ENCODE measurements around the gene PRR20B.
"Not testable (repeated sequence)": the region's sequence is repeated elsewhere in the genome, so short reads cannot be mapped to it uniquely, and the experiment has no call there.

Gene PRR20B

GRCh38 chr13:57147188-57147587 lies at the start of gene PRR20B:
Gene PRR20B, plus strand, starts transcription at chr13:57147488. Its CDS starts 387 bp downstream, at chr13:57147875.
- not testable (repeated sequence) for H3K4me3 ChIP-seq, H3K27ac ChIP-seq

GRCh38 chr13:57114945-57115344 lies 32.3 kb upstream of the PRR20B start:
- no peak overlapping the region for H3K4me3 ChIP-seq
- no peak overlapping the region for H3K27ac ChIP-seq

DNA sequence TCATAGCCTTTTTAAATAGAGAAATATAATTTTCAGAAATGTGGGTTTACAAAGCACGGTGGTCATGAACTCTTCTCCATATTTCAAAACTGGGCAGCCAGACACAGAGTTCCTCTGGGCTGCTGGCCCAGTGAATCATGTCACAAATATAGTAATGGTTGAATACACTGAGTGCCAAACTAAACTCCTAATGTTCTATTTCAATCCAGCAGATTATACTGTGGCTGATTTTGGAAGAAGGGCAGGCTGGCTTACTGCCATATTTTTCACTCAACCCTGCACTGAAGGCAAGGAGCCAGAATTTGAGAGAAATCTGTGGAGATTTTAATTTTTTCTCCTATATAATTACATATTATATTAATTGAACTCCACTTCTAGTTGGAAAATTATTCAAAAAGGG lies 23.6 kb upstream of the PRR20B start:
- no peak overlapping the region for H3K4me3 ChIP-seq
- no peak overlapping the region for H3K27ac ChIP-seq

GRCh38 chr13:57128909-57129308 lies 18.4 kb upstream of the PRR20B start:
- Histone ChIP-seq H3K27ac (no peak overlapping the region), H3K4me3 (no peak overlapping the region)

- Histone ChIP-seq H3K4me3 (no peak overlapping the region), H3K27ac (no peak overlapping the region)
These were observed 11.2 kb upstream of the PRR20B start for GRCh38 chr13:57136093-57136492.

DNA sequence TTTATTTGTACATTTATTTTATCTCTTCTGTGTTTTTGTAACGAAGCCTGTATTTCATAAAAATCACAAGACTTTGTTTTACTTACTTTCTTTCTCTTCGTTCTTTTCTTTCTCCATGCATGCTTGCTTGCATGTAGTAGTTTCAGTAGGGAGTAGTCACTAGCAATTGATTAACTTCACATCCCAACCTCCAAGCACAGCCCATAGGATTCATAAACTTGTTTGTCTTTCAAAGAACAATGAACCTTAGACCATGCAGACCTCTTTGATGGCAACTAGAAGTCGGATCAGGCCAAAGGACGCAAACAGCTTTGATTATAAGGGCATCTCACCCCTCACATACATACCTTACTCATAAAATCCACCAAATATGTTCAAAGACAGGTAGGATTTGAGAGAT lies 9.7 kb upstream of the PRR20B start:
- H3K4me3 ChIP-seq = no peak overlapping the region
- no peak overlapping the region for H3K27ac ChIP-seq

DNA sequence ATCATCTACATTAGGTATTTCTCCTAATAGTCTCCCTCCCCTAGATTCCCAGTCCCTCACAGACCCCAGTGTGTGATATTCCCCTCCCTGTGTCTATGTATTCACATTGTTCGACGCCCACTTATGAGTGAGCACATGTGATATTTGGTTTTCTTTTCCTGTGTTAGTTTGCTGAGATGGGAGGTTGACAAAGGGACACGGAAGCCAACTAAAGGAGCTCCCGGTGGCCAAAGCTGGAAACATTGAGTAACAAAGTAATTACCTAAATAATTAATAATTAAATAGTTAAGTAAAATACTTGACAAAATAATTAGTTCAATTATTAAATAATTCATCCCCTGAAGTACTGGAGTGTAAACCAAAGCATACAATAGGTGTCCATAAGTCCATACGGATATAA lies 8.3 kb upstream of the PRR20B start:
- H3K4me3 ChIP-seq = no peak overlapping the region
- H3K27ac ChIP-seq = no peak overlapping the region

DNA sequence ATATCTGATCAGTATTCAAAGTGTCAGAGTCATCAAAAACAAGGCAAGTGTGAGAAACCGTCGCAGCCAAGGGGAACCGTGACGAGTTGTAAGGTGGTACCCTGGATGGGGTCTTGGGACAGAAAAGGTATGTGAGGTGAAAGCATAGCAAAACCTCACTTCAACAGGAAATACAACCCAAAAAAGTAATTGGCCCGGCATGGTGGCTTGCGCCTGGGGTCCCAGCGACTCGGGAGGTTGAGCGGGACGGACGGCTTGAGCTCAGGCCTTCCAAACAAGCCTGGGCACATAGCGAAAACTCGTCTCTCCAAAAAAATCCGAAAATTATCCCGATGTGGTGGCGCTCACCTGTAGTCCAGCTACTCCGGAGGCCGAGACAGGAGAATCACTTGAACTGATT lies 7.5 kb upstream of the PRR20B start:
- not testable (repeated sequence) for H3K4me3 ChIP-seq, H3K27ac ChIP-seq

DNA sequence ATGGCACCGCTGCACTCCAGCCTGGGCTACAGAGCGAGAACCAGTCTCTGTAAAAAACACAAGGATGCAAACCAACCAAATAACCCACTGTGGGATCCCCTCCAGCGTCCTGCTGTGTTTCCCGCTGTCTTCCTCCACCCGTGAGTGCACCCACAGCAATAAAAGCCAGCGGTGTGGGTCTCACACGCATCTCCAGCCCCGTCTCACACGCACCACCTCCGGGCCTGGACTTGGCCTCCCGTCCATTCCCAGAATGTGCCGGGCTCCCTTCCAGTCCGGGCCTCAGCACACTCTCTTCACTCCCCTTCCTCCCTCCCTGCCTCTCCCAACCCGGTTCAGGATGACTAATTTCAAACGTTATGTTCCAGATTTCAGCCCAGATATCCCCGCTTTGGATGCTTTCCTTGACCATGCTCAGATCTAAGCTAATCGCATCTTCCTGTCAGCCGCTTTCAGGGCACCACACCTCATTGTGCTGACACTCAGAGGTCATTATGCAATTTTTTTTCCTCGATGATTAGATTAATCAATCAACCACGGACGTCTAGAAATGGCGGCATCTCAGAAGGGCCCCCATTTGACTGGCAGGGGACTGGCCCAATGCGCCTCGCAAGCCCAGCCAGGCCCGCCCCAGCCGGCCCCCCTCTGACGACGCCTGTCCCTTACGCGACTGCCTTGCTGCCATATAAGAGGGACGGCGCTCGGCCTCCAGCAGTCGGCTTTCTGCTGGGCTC lies 6.9 kb upstream of the PRR20B start, which contains the start of gene PRR20A:
Gene PRR20A, plus strand, starts transcription at position 684 of the 734 bp plus-strand sequence. CDS start 387 bp downstream, outside the sequence.
- not testable (repeated sequence) for H3K27ac ChIP-seq, H3K4me3 ChIP-seq

- H3K27ac ChIP-seq, H3K4me3 ChIP-seq: not testable (repeated sequence)
These were observed 818 bp downstream of the PRR20B start for GRCh38 chr13:57148106-57148505.

- not testable (repeated sequence) for H3K27ac ChIP-seq, H3K4me3 ChIP-seq
These were observed 6.5 kb downstream of the PRR20B start, which contains the start of gene PRR20C for GRCh38 chr13:57153761-57154160. Gene PRR20C, plus strand, starts transcription at chr13:57154061. Its CDS starts 387 bp downstream, at chr13:57154448.

- H3K4me3 ChIP-seq, H3K27ac ChIP-seq: not testable (repeated sequence)
These were observed 13.0 kb downstream of the PRR20B start, which contains the start of gene PRR20D for GRCh38 chr13:57160332-57160731. Gene PRR20D, plus strand, starts transcription at chr13:57160632. Its CDS starts 387 bp downstream, at chr13:57161019.

- not testable (repeated sequence) for H3K27ac ChIP-seq
These were observed 19.6 kb downstream of the PRR20B start, which contains the start of gene PRR20E for GRCh38 chr13:57166897-57167296. Gene PRR20E, plus strand, starts transcription at chr13:57167197. Its CDS starts 387 bp downstream, at chr13:57167584.

DNA sequence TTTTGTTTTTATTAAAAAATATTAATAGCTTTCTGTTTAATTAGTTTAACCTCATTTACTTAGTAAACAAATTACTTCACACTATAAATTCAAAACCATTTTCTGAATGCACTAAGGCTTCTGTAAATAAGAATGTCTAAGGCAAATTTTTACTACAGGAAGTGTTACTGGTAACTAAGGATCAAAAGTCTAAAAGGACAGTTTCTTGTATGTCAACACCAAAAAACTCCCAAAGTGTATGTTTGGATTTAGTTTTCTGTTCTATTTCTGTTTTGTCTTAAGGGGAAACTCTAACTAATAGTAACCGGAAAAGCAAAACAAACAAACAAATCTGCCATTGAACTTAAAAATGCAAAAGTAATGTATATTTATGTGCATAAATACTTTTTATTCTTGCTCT lies 44.4 kb downstream of the PRR20B start:
- no peak overlapping the region for H3K4me3 ChIP-seq
- no peak overlapping the region for H3K27ac ChIP-seq

More at GRCh38 chr13:57166897-57167296, 19.6 kb downstream of the PRR20B start, which contains the start of gene PRR20E:
- not testable (repeated sequence) for H3K4me3 ChIP-seq

All from skin epidermis (tissue), 12 donors.